Muscle of arm (tissue), 12 donors: ENCODE data around the gene TRAF6. TPM values are rescaled to one million over a fixed set of nuclear protein-coding genes. Genes with fewer than 3 reads are reported as not detected.
"Not testable (repeated sequence)": the region's sequence is repeated elsewhere in the genome, so short reads cannot be mapped to it uniquely, and the experiment has no call there.

Experiments
- DNase-seq: peaks from one replicate; pipeline ENCODE4 v3.0.0-alpha.2; 2013
- polyA plus RNA-seq, 12 donors: library from polyadenylated mRNA; unstranded; fragments of 120-200 nt; gene quantifications; one replicate each; pipeline ENCODE4 v1.2.1, GENCODE V29; 2013; ENCODE audit not compliant: insufficient read length in 12 of 12

TRAF6 gene
- polyA plus RNA-seq, 12 donors = 15.7 to 22.3 (median 20.4) TPM; not detected in 1

DNA sequence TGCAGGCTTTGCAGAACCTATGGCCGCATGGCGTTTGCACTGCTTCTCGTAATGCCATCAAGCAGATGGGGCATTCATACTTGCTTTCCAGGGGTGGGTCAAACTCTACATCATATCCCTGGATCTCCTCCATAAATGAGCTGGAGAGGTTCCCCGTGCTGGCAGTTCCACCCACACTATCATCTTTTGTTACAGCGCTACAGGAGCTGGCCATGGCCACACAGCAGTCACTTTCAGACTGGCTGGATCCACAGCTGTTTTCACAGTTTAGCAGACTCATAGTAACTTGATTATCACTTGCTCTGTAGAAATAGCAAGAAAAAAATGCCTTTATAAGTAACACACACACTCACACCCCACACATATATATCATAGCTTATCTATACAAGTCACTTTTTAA lies 8.8 kb downstream of the TRAF6 start:
- no peak for DNase-seq

DNA sequence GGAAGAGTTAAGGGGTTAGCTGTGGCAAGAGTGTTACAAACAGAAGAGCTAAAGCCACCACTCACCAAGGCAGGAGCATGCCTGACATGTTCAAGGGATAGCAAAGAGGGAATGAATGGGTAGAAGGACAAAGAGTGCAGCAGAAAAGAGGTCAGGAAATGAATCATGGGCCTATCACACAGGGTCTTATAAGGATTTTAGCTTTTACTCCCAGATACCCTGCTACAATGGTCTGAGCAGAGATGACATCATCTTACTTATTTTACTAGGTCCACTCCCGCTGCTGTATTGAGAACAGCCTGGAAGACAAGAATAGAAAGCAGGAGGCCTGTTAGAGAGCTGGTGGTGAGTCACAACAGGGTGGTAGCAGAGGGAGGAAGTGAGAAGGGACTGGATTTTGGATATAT lies 9.8 kb downstream of the TRAF6 start:
- no peak for DNase-seq

DNA sequence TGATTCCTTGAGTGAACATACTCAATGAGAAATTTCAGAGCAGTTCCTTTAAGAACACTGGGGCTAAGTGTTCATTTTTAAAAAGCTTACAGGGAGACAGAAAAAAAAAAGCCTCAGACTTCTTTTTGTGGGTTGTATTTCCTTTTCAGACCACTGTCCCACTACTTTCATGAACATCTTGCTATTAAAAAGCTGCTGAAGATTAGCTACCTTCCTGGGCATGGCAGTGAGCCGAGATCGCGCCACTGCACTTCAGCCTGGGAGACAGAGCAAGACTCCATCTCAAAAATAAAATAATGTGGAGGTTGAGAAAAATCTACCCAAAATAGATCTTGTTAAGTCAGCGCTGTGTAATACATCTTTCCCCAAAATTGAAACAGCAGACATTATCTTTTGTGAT lies 10.8 kb downstream of the TRAF6 start:
- DNase-seq = no peak

GRCh38 chr11:36498721-36499120 lies 11.4 kb downstream of the TRAF6 start:
- DNase-seq = no peak

GRCh38 chr11:36493332-36493731 lies 16.7 kb downstream of the TRAF6 start:
- DNase-seq = no peak

- peak; percentile 47 for DNase-seq
Measured at GRCh38 chr11:36492724-36493304, 17.3 kb downstream of the TRAF6 start.

- DNase-seq = no peak
Measured at GRCh38 chr11:36490026-36490806, 19.9 kb downstream of the TRAF6 start.

GRCh38 chr11:36488096-36488495 lies 22.0 kb downstream of the TRAF6 start:
- no peak for DNase-seq

DNA sequence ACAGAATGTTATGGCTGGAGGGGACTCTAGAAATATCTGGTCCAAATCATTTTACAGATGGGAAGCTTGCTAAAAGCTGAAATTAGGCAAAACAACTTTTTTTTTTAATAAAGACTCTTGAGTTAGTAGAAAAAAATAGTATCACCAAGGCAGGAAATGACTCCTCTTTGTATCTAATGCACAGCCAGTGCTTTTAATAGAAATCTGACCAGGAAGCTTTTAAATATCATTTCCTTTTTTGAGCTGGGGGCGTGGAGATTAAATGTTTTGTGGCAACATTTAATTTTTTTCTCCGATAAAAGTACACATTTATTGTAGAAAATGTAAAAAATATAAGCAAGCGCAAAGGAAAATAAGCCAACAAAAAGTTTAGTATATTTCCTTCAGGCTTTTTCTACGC lies 22.5 kb downstream of the TRAF6 start:
- no peak for DNase-seq

- DNase-seq = no peak
Measured at GRCh38 chr11:36485298-36486002, 24.6 kb downstream of the TRAF6 start.

- DNase-seq = not testable (repeated sequence)
Measured at GRCh38 chr11:36483042-36483441, 27.0 kb downstream of the TRAF6 start.

GRCh38 chr11:36480833-36481232 lies 29.2 kb downstream of the TRAF6 start:
- no peak for DNase-seq

- DNase-seq = peak; percentile 70
Measured at GRCh38 chr11:36478700-36479329, 31.3 kb downstream of the TRAF6 start.

GRCh38 chr11:36475192-36475591 lies 34.9 kb downstream of the TRAF6 start:
- DNase-seq = no peak

- no peak for DNase-seq
Measured at GRCh38 chr11:36471577-36471976, 38.5 kb downstream of the TRAF6 start.

DNA sequence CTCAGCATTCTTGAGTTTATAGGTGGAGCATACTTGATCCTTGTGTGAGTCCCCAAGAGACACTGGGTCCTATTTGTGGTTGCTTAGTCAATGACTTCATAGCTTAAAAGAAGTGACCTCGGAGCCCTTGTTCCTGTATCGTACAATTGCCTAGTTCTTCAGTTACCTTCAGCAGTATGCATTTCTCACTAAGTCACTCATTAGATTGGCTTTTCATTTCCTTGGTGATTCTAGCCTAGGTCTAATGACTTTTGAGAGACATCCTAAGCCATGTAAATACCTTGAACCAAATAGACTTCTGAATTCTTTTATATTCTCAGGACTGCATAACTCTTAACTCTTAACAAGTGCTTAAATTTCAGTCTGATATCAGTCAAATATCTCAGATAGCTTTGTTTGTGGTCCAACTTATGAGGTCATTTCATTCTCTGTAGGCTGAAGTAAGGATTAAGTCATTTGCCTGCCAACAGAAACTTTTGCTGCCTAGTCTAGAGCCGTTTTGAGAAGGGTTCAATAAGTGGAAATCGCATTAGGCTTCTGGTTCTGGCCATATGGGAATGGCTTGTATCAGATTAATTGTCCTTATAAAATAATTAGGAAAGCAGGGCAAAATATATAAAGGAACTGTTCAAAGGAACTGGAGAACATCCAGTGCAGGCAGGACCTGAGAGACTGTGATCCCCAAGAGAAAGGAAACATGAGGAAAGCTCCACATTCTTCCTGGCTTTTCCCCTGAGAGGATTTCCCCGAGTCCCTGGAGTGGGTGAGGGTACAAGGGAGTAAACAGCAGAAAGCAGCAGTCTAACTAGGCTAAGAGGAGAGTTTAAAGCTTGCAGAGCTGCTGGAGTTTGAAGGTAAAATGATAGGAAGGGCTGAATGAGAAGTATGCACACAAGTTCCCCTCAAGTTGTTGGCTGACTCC lies 39.9 kb downstream of the TRAF6 start:
- DNase-seq = no peak

DNA sequence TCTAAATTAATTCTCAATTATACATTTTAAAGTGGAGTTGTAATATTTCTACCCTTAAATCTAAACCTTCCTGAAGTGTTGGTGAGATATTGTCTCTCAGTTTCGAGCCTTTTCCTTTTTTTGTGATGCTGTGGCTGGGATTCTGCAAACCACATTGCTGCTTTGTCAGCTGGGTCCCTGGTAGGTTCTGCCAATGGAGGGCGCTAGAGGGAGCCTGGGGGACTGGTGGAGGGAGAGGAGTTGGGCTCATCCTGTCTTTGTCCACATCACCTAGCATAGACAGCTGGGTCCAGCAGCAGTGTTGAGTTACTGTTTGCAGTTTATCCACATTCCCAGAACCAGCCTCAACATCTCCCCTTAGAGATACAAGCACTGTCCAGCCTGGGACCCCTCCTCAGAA lies 41.0 kb downstream of the TRAF6 start:
- DNase-seq = no peak

- no peak for DNase-seq
Measured at GRCh38 chr11:36467916-36468315, 42.2 kb downstream of the TRAF6 start.

- DNase-seq = no peak
Measured at GRCh38 chr11:36467012-36467411, 43.1 kb downstream of the TRAF6 start.

DNA sequence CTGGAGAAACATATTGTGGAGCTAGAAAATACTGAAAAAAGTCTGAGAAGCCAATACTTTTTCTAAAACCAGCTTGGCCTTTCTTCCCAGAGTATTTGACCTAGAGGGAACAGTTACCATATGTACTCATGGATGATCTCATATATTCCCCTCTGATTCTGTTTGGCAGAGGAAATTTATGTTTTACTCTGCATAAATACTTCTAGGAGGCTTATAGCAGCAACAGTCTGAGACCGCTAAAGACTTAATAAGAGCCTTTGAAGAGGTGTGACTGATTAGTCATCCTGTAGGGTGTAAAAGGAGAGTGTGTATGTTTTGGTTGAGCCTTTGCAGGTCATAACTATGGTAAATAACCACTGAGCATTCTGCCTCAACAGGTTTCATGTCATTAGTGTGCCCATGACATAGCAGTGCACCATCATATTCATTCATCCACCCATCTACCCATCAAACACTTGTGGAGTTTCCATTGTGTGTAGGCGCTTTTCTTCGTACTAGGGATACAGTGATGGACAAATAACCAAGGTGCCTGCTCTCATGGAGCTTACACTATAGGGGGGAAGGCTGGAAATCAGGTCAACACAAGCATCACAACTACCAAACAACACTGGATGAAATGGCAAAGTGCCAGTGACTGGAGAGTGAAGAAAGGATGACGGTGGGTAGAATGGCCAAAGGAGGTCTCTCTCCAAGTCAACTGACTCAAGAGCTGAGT lies 44.5 kb downstream of the TRAF6 start:
- peak; percentile 67 for DNase-seq

GRCh38 chr11:36464720-36465119 lies 45.4 kb downstream of the TRAF6 start:
- no peak for DNase-seq
